ENCODE results near the gene CHADL.

DNA sequence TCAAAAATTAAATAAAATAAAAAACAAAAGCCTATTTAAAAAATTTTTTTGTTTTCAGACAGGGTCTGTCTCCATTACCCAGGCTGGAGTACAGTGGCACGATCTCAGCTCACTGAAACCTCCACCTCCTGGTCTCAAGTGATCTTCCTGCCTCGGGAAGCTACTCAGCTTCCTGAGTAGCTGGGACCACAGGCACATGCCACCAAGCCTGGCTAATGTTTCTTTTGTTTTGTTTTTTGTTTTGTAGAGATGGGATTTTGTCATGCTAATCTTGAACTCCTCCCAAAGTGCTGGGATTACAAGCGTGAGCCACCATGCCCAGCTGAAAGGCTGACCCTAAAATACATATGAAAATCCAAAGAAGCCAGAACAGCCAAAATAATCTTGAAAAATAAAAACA is 56.1 kb downstream of the CHADL start:
- TF ChIP-seq CTCF (conservative IDR thresholded peaks at IDR 0.05; ENCODE audit: low read length) (no peak), EZH2phosphoT487 (IDR thresholded peaks at IDR 0.05; ENCODE audit: borderline replicate concordance) (no peak)
